ENCODE data around the gene GATAD2B.
A peak's percentile ranks its signal among the peaks of the same experiment; 100 is the strongest.

- TF ChIP-seq CTCF (conservative IDR thresholded peaks at IDR 0.05; ENCODE audit: low read length), result peak; percentile 78
- TF ChIP-seq EZH2phosphoT487 (IDR thresholded peaks at IDR 0.05; ENCODE audit: borderline replicate concordance), result no peak
Measured at GRCh38 chr1:153796786-153797659, 125.7 kb downstream of the GATAD2B start.

Measured in Loucy (cell line).